Hepatocyte (in vitro differentiated cells): ENCODE results near the gene IER5.

Source experiments
- CTCF ChIP-seq: fragments of 200-600 bp; sonication (generic); IDR thresholded peaks from 2 replicates; pipeline ENCODE4 v1.5.1; 2016; ENCODE audit warnings: antibody characterized with exemption, mild to moderate bottlenecking; ENCODE audit not compliant: poor library complexity
- EZH2phosphoT487 ChIP-seq: fragments of 200-600 bp; sonication (generic); IDR thresholded peaks from one replicate; pipeline ENCODE4 v1.6.1; 2018; ENCODE audit warnings: antibody characterized with exemption, mild to moderate bottlenecking, low read depth, moderate library complexity; ENCODE audit not compliant: unreplicated experiment, severe bottlenecking

- TF ChIP-seq CTCF (no peak), EZH2phosphoT487 (no peak)
Measured at GRCh38 chr1:181124291-181124751, 35.8 kb downstream of the IER5 start.
